Measurements from ENCODE around the gene MED29. TPM values are rescaled to one million over a fixed set of nuclear protein-coding genes. Genes with fewer than 3 reads are reported as not detected.

MED29 gene
- total and polyA plus RNA-seq, 2 of the 4 experiments (the other 2 are of a cell fraction) = 17.6 to 28.8 TPM

GRCh38 chr19:39359026-39359425 lies 32.2 kb upstream of the MED29 start:
- dilution Hi-C loops (cut with HindIII; ENCODE audit: low sequenced_read_pairs, unreplicated experiment) = no loop called here

More at GRCh38 chr19:39359026-39359425, 32.2 kb upstream of the MED29 start:
- Histone ChIP-seq H3K36me3 (ENCODE audit: control insufficient read depth, insufficient read depth, low read length) (peaks cover 50% of the 10 kb centered on the region), H3K27ac (ENCODE audit: insufficient read depth, low read length) (no peak overlapping the region), H2BK5ac (ENCODE audit: low read depth, low read length, poor library complexity, severe bottlenecking) (no peak overlapping the region), H3K27me3 (ENCODE audit: control insufficient read depth, insufficient read depth, low read length) (no peaks in the 10 kb centered on the region), H3K56ac (ENCODE audit: extremely low read depth, insufficient read depth, low read length) (no peak overlapping the region), H3K9me3 (ENCODE audit: control insufficient read depth, insufficient read depth, low read length) (no peaks in the 10 kb centered on the region), H2BK120ac (ENCODE audit: low read depth, low read length) (no peak overlapping the region), H3K23ac (ENCODE audit: low read depth, low read length) (no peak overlapping the region), H2AFZ (replicated peaks; ENCODE audit: low read length, poor library complexity) (no peak overlapping the region), H2AK9ac (replicated peaks; ENCODE audit: low read depth, low read length, poor library complexity) (no peak overlapping the region), H3K9ac (ENCODE audit: low read depth, low read length) (no peak overlapping the region), H3K14ac (replicated peaks; ENCODE audit: low read depth, low read length) (no peak overlapping the region), H3K79me1 (ENCODE audit: low read depth in 1 of 2, low read length in 2 of 2) (peaks cover 24 to 73% of the 10 kb centered on the region in 2 experiments), H2BK15ac (ENCODE audit: low read depth, low read length) (no peak overlapping the region), H3K4me3 (ENCODE audit: insufficient read depth, low read depth, low read length) (no peak overlapping the region), H3K4me2 (ENCODE audit: low read depth, low read length) (no peak overlapping the region), H3K18ac (ENCODE audit: low read depth, low read length) (no peak overlapping the region), H2BK20ac (ENCODE audit: low read depth, low read length) (no peak overlapping the region), H4K91ac (ENCODE audit: insufficient read depth, low read depth, low read length) (no peak overlapping the region), H4K8ac (ENCODE audit: low read depth in 2 of 2, low read length in 2 of 2) (no peak overlapping the region), H3K9me1 (ENCODE audit: insufficient read depth, low read length) (peaks cover 26% of the 10 kb centered on the region), H2AK5ac (ENCODE audit: low read depth, low read length) (no peak overlapping the region), H4K20me1 (ENCODE audit: insufficient read depth, low read length) (peaks cover 13% of the 10 kb centered on the region), H4K5ac (ENCODE audit: low read depth, low read length) (no peak overlapping the region), H3K4me1 (ENCODE audit: control insufficient read depth, insufficient read depth, low read length) (peaks cover 20% of the 10 kb centered on the region), H3K4ac (ENCODE audit: low read depth, low read length) (no peak overlapping the region)
- CTCF ChIA-PET = no interaction called here
- no CpG with 5 or more reads among the region's 3 CpGs for WGBS, 2 experiments (ENCODE audit: extremely low coverage in 2 of 2, insufficient read length in 1 of 2)
- BruUV-seq (replicated peaks) = no TSS peak
- ATAC-seq (ENCODE audit: low read depth) (no peak), DNase-seq (no peak)
- TF ChIP-seq MAZ (IDR thresholded peaks at IDR 0.05; ENCODE audit: borderline replicate concordance, low read depth, low read length) (no peak), ELK1 (IDR thresholded peaks at IDR 0.05; ENCODE audit: borderline replicate concordance, low read depth, low read length) (no peak), RCOR1 (IDR thresholded peaks at IDR 0.05; ENCODE audit: insufficient replicate concordance, low read length) (no peak), BHLHE40 (IDR thresholded peaks at IDR 0.05; ENCODE audit: low read depth, low read length) (no peak), RFX5 (IDR thresholded peaks at IDR 0.05; ENCODE audit: low read depth, low read length) (no peak), CTCF (conservative IDR thresholded peaks at IDR 0.05; ENCODE audit: low read depth, low read length) (no peak), RAD21 (IDR thresholded peaks at IDR 0.05; ENCODE audit: low read length) (no peak), USF2 (IDR thresholded peaks at IDR 0.05; ENCODE audit: low read depth, low read length) (no peak), SMC3 (IDR thresholded peaks at IDR 0.05; ENCODE audit: low read depth, low read length) (no peak), MXI1 (IDR thresholded peaks at IDR 0.05; ENCODE audit: borderline replicate concordance, low read depth, low read length) (no peak), FOS (IDR thresholded peaks at IDR 0.05; ENCODE audit: low read depth, low read length) (no peak), CHD1 (IDR thresholded peaks at IDR 0.05; ENCODE audit: low read depth, low read length) (no peak), CEBPB (IDR thresholded peaks at IDR 0.05; ENCODE audit: low read depth, low read length) (no peak), NFE2L2 (IDR thresholded peaks at IDR 0.05; ENCODE audit: low read depth, low read length) (no peak), POLR2A (IDR thresholded peaks at IDR 0.05; ENCODE audit: low read depth, low read length) (no peak), MAFK (IDR thresholded peaks at IDR 0.05; ENCODE audit: low read depth, low read length) (no peak)
- in situ Hi-C loops (cut with MboI; ENCODE audit: low sequenced_read_pairs) = no loop called here
- POLR2A ChIA-PET (ENCODE audit: unreplicated experiment) = no interaction called here
- intact Hi-C loops (cut with micrococcal nuclease) = no loop called here
